GM18511 (cell line): ENCODE measurements around the gene DNM1.

Experiments used
- ATAC-seq: cut with Tn5 transposase; IDR thresholded peaks from one replicate; pipeline ENCODE4 v1.9.1; 2021; ENCODE audit warnings: mild to moderate bottlenecking, moderate library complexity; ENCODE audit not compliant: unreplicated experiment

Gene DNM1

GRCh38 chr9:128204858-128205257, 1.7 kb downstream of the DNM1 start:
- no peak for ATAC-seq

- ATAC-seq, result no peak
Observed at GRCh38 chr9:128205296-128205944, 2.2 kb downstream of the DNM1 start.

GRCh38 chr9:128206484-128206883, 3.3 kb downstream of the DNM1 start:
- no peak for ATAC-seq

- ATAC-seq, result no peak
Observed at GRCh38 chr9:128206916-128207910, 4.0 kb downstream of the DNM1 start.

- no peak for ATAC-seq
Observed at GRCh38 chr9:128208386-128208785, 5.2 kb downstream of the DNM1 start.

- no peak for ATAC-seq
Observed at GRCh38 chr9:128208946-128209669, 5.9 kb downstream of the DNM1 start.

GRCh38 chr9:128211186-128211980, 8.2 kb downstream of the DNM1 start:
- ATAC-seq, result no peak

- ATAC-seq, result no peak
Observed at GRCh38 chr9:128211981-128212281, 8.8 kb downstream of the DNM1 start.

- ATAC-seq, result no peak
Observed at GRCh38 chr9:128213746-128214497, 10.7 kb downstream of the DNM1 start.

- no peak for ATAC-seq
Observed at GRCh38 chr9:128214571-128215490, 11.7 kb downstream of the DNM1 start.

- ATAC-seq, result no peak
Observed at GRCh38 chr9:128215491-128216409, 12.6 kb downstream of the DNM1 start.

- no peak for ATAC-seq
Observed at GRCh38 chr9:128216781-128217553, 13.8 kb downstream of the DNM1 start.

GRCh38 chr9:128218172-128218517, 15.0 kb downstream of the DNM1 start:
- no peak for ATAC-seq

- ATAC-seq, result peak; percentile 87
Observed at GRCh38 chr9:128218518-128219389, 15.6 kb downstream of the DNM1 start.

GRCh38 chr9:128219831-128220230, 16.7 kb downstream of the DNM1 start:
- no peak for ATAC-seq

- no peak for ATAC-seq
Observed at GRCh38 chr9:128222026-128222425, 18.8 kb downstream of the DNM1 start.
